Panc1 (cell line): Measurements from ENCODE around the gene SPAG6. TPM values are rescaled to one million over a fixed set of nuclear protein-coding genes. Genes with fewer than 3 reads are reported as not detected.

Experiments used
- ATAC-seq: fragments of 200-7000 bp; cut with Tn5 transposase; 2 replicates; pipeline ENCODE4 v1.9.1; 2020; ENCODE audit warnings: mild to moderate bottlenecking, moderate library complexity
- BruUV-seq: library from RNA; stranded (reverse); fragments of 400-500 nt; replicated peaks from 2 replicates; lab custom pipeline; 2021; lab: Mats Ljungman, UMichigan
- CTCF ChIA-PET: fragments of 300-600 bp; sonication (Branson Sonifier 250); formaldehyde crosslinking; loops from one replicate; lab custom pipeline; 2022; ENCODE audit warnings: antibody characterized with exemption; lab: Charles Lee
- POLR2A ChIA-PET: fragments of 300-600 bp; sonication (Branson Sonifier 250); formaldehyde crosslinking; loops from one replicate; lab custom pipeline; 2022; ENCODE audit warnings: antibody characterized with exemption; lab: Charles Lee
- DNase-seq: peaks from one replicate; pipeline ENCODE4 v3.0.0-alpha.2; 2010; ENCODE audit warnings: low read depth, low spot score
- H3K27ac ChIP-seq: 2 replicates; pipeline ENCODE4 v1.5.1; 2011; ENCODE audit warnings: mild to moderate bottlenecking, low read length, inconsistent platforms
- H3K27me3 ChIP-seq: fragments of 200-500 bp; sonication (Bioruptor generic); 2 replicates; pipeline ENCODE4 v1.6.0; 2014; ENCODE audit warnings: low read length, inconsistent platforms; ENCODE audit not compliant: control insufficient read depth, insufficient read depth
- H3K36me3 ChIP-seq: fragments of 200-500 bp; sonication (Bioruptor generic); 2 replicates; pipeline ENCODE4 v1.5.1; 2014; ENCODE audit warnings: inconsistent platforms, mild to moderate bottlenecking, low read length, moderate library complexity; ENCODE audit not compliant: control insufficient read depth, insufficient read depth
- H3K4me1 ChIP-seq: 2 replicates; pipeline ENCODE4 v1.5.1; 2011; ENCODE audit warnings: inconsistent platforms, mild to moderate bottlenecking, low read length, moderate library complexity; ENCODE audit not compliant: control insufficient read depth, insufficient read depth
- H3K4me3 ChIP-seq, 2 experiments: 2 replicates each; pipeline ENCODE4 v1.5.1; 2011 to 2012; ENCODE audit warnings: low read depth in 2 of 2, low read length in 2 of 2, mild to moderate bottlenecking in 2 of 2, inconsistent platforms in 1 of 2, moderate library complexity in 1 of 2
- H3K9me3 ChIP-seq: fragments of 200-500 bp; sonication (Bioruptor generic); 2 replicates; pipeline ENCODE4 v1.5.1; 2014; ENCODE audit warnings: low read depth, mild to moderate bottlenecking, inconsistent platforms, low read length, moderate library complexity; ENCODE audit not compliant: control insufficient read depth, insufficient read depth
- POLR2AphosphoS5 ChIP-seq: IDR thresholded peaks from 2 replicates; pipeline ENCODE4 v1.6.1; 2012; ENCODE audit warnings: mild to moderate bottlenecking, low read depth, low read length, moderate library complexity
- SIN3A ChIP-seq: IDR thresholded peaks from 2 replicates; pipeline ENCODE4 v1.6.1; 2012; ENCODE audit warnings: low read depth, mild to moderate bottlenecking, low read length, moderate library complexity, borderline replicate concordance; ENCODE audit not compliant: insufficient read depth
- TCF7L2 ChIP-seq: IDR thresholded peaks from 2 replicates; pipeline ENCODE4 v1.6.1; 2011; ENCODE audit warnings: mild to moderate bottlenecking, low read depth, low read length, inconsistent platforms
- in situ Hi-C: cut with HindIII; loops from 2 replicates; pipeline ENCODE4 v1.10.0; 2016; ENCODE audit warnings: low sequenced_read_pairs, low pct_unique_long_range_greater_than_20kb
- intact Hi-C: fragments of 100-400 bp; cut with micrococcal nuclease; formaldehyde crosslinking; loops from one replicate; pipeline ENCODE4 v1.10.0; 2022; ENCODE audit not compliant: unreplicated experiment
- total RNA-seq: library from RNA; stranded (reverse); gene quantifications from one replicate; pipeline ENCODE4 v1.2.1, GENCODE V29; 2021; ENCODE audit not compliant: unreplicated experiment
- TF ChIP-seq, protein P1 (sequence below), 2 experiments: IDR thresholded peaks; 2 replicates each; pipeline ENCODE4 v1.6.1; 2011 to 2012; ENCODE audit warnings: low read depth in 2 of 2, control low read depth in 1 of 2, low read length in 1 of 2, mild to moderate bottlenecking in 1 of 2, moderate library complexity in 1 of 2; ENCODE audit not compliant: insufficient read depth in 1 of 2
- TF ChIP-seq, protein P2 (sequence below): fragments of 450-650 bp; IDR thresholded peaks from 2 replicates; pipeline ENCODE4 v1.5.1; 2017; ENCODE audit warnings: mild to moderate bottlenecking

The SPAG6 gene
- total RNA-seq, 1 experiment from 2014 or later: not detected

DNA sequence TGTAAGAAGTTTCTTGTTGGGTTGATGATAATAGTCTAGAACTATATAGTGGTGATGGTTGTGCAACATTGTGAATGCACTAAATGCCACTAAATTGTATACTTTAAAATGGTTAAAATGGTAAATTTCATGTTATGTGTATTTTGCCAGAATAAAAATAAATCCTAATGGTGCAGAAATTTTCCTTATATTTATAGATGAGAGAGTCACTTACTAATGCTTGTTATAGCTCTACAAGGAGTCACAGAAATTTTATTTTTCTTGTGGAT lies 21.1 kb downstream of the SPAG6 start:
- H3K4me3 ChIP-seq: no peak overlapping the region
- intact Hi-C loops: no loop called here
- no peaks in the 10 kb centered on the region for H3K36me3 ChIP-seq
- TF ChIP-seq, protein P1, sequence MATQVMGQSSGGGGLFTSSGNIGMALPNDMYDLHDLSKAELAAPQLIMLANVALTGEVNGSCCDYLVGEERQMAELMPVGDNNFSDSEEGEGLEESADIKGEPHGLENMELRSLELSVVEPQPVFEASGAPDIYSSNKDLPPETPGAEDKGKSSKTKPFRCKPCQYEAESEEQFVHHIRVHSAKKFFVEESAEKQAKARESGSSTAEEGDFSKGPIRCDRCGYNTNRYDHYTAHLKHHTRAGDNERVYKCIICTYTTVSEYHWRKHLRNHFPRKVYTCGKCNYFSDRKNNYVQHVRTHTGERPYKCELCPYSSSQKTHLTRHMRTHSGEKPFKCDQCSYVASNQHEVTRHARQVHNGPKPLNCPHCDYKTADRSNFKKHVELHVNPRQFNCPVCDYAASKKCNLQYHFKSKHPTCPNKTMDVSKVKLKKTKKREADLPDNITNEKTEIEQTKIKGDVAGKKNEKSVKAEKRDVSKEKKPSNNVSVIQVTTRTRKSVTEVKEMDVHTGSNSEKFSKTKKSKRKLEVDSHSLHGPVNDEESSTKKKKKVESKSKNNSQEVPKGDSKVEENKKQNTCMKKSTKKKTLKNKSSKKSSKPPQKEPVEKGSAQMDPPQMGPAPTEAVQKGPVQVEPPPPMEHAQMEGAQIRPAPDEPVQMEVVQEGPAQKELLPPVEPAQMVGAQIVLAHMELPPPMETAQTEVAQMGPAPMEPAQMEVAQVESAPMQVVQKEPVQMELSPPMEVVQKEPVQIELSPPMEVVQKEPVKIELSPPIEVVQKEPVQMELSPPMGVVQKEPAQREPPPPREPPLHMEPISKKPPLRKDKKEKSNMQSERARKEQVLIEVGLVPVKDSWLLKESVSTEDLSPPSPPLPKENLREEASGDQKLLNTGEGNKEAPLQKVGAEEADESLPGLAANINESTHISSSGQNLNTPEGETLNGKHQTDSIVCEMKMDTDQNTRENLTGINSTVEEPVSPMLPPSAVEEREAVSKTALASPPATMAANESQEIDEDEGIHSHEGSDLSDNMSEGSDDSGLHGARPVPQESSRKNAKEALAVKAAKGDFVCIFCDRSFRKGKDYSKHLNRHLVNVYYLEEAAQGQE (IDR thresholded peaks at IDR 0.05; ENCODE audit: insufficient read depth in 1 of 2, low read depth in 2 of 2, low read length in 1 of 2): no peak
- TF ChIP-seq POLR2AphosphoS5: no peak
- TF ChIP-seq SIN3A: no peak
- TF ChIP-seq TCF7L2: no peak
- TF ChIP-seq, protein P2, sequence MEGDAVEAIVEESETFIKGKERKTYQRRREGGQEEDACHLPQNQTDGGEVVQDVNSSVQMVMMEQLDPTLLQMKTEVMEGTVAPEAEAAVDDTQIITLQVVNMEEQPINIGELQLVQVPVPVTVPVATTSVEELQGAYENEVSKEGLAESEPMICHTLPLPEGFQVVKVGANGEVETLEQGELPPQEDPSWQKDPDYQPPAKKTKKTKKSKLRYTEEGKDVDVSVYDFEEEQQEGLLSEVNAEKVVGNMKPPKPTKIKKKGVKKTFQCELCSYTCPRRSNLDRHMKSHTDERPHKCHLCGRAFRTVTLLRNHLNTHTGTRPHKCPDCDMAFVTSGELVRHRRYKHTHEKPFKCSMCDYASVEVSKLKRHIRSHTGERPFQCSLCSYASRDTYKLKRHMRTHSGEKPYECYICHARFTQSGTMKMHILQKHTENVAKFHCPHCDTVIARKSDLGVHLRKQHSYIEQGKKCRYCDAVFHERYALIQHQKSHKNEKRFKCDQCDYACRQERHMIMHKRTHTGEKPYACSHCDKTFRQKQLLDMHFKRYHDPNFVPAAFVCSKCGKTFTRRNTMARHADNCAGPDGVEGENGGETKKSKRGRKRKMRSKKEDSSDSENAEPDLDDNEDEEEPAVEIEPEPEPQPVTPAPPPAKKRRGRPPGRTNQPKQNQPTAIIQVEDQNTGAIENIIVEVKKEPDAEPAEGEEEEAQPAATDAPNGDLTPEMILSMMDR: no peak
- ATAC-seq: no peak
- no peaks in the 10 kb centered on the region for H3K27me3 ChIP-seq
- H3K4me1 ChIP-seq: no peaks in the 10 kb centered on the region
- CTCF ChIA-PET: no interaction called here
- no peak for DNase-seq
- BruUV-seq: no TSS peak
- POLR2A ChIA-PET: no interaction called here
- in situ Hi-C loops: no loop called here
- H3K9me3 ChIP-seq: no peaks in the 10 kb centered on the region
- H3K27ac ChIP-seq: no peak overlapping the region

DNA sequence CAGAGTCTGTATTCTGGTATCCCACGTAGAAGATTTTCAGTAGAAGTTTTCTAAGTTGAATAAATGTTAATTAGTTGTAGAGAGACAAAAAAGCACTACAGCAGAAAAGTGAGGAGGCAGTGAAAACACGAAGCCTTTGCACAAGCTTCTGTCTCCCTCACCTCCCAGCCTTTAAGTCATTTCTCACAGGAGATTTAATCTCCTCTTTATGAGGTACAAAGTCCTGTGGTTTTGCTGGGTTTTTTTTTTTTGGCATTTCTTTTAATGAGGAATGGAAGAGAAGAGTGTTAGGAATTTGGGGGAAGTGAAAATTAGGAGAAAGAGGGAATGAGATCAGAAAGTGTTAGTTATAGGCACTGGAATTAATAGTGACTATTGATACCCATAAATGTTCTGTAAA lies 21.5 kb downstream of the SPAG6 start:
- no peaks in the 10 kb centered on the region for H3K27me3 ChIP-seq

More for the DNA sequence above, 21.5 kb downstream of the SPAG6 start:
- intact Hi-C loops: no loop called here
- DNase-seq (no peak), ATAC-seq (no peak)
- TF ChIP-seq POLR2AphosphoS5 (no peak), SIN3A (no peak), TCF7L2 (no peak)
- TF ChIP-seq, protein P2: no peak
- TF ChIP-seq, protein P1 (IDR thresholded peaks at IDR 0.05; ENCODE audit: insufficient read depth in 1 of 2, low read depth in 2 of 2, low read length in 1 of 2): no peak
- no peaks in the 10 kb centered on the region for H3K4me1 ChIP-seq
- no TSS peak for BruUV-seq
- H3K4me3 ChIP-seq: no peak overlapping the region
- POLR2A ChIA-PET: no interaction called here
- H3K36me3 ChIP-seq: no peaks in the 10 kb centered on the region
- H3K27ac ChIP-seq: no peak overlapping the region
- CTCF ChIA-PET: no interaction called here
- no peaks in the 10 kb centered on the region for H3K9me3 ChIP-seq
- in situ Hi-C loops: no loop called here
